CD4-positive, alpha-beta T cell treated with Interleukin-15 for 4 hours (primary cell): Measurements from ENCODE around the gene EEFSEC.

Experiments used
- DNase-seq: peaks from one replicate; pipeline ENCODE4 v3.0.0-alpha.2; 2020; ENCODE audit warnings: low spot score

EEFSEC gene

GRCh38 chr3:128412180-128413002 is 259.1 kb downstream of the EEFSEC start:
- no peak for DNase-seq

- DNase-seq, result no peak
Measured at GRCh38 chr3:128413003-128413370, 259.7 kb downstream of the EEFSEC start.

- no peak for DNase-seq
Measured at GRCh38 chr3:128413413-128414205, 260.3 kb downstream of the EEFSEC start.

- no peak for DNase-seq
Measured at GRCh38 chr3:128415200-128415772, 262.0 kb downstream of the EEFSEC start.

- DNase-seq, result no peak
Measured at GRCh38 chr3:128415773-128416577, 262.7 kb downstream of the EEFSEC start.

DNA sequence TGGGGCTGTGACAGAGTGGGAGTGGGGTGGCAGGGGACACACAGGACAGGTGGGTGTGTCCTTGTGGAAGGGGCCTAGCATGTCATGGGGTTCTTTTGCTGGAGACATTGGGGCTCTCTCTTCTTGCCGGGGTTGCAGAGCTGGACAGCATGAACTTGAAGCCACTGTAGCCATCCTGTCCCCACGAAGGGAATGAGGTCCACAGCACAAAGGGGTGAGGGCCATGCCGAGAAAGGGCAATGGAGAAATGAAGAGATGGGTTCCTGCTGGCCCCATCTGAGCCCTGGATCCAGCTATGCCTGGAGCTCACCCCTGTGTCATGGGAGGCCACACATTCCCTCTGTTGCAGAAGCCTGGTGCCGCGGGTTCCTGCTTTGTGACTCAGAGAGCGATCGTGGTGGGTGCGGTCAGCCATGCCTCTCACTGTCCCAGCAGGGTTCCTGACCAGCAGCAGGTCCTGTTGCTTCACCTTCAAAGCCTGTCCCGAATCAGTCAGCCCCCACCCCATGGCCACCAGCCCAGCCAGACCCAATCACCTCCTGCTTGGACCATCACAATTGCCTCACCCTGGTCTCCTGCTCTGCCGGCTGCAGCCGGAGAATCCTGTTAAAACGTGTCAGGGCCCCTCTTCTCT is 263.4 kb downstream of the EEFSEC start:
- no peak for DNase-seq

GRCh38 chr3:128418900-128419299 is 265.6 kb downstream of the EEFSEC start:
- DNase-seq, result no peak

GRCh38 chr3:128419311-128419710 is 266.0 kb downstream of the EEFSEC start:
- DNase-seq, result no peak

GRCh38 chr3:128420289-128420688 is 267.0 kb downstream of the EEFSEC start:
- DNase-seq, result no peak

GRCh38 chr3:128420720-128421438 is 267.6 kb downstream of the EEFSEC start:
- no peak for DNase-seq

DNA sequence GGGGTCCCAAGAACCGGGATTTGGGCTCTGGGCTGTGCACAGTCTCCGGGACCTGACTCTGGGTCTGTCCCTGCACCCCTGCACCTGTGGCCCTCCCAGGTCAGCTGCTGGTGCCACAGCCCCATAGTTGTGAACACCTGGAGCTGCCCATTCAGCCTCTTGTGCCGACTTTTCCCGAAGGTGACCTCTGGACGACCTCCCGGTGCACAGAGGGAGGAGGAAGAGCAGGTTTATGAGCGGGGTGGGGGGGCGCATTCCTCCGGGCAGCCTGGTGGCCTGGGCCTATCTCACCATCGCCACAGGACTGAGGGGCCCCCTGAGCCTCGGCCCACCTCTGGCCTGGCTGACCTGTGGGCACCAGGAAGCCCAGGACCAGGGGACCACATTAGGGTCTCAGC is 268.2 kb downstream of the EEFSEC start:
- no peak for DNase-seq

DNA sequence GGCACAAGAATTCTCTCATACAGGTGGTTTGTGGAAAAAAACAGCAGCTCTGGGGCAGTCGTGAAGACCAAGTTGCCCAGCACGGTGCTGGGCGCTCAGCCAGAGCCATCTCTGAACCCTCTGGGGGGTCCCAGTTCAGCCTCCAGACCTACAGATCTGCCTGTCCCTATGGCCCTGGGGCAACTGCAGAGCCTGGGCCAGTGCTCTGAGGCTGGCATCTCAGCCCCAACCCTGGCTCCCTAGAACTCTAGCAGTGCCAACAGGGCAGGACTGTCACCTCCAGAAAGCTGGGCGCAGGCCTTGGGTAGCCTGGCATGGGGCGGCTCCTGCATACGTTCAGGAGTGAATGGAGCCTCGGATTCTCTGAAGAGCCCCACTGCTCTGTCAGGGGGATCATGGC is 268.7 kb downstream of the EEFSEC start:
- no peak for DNase-seq

DNA sequence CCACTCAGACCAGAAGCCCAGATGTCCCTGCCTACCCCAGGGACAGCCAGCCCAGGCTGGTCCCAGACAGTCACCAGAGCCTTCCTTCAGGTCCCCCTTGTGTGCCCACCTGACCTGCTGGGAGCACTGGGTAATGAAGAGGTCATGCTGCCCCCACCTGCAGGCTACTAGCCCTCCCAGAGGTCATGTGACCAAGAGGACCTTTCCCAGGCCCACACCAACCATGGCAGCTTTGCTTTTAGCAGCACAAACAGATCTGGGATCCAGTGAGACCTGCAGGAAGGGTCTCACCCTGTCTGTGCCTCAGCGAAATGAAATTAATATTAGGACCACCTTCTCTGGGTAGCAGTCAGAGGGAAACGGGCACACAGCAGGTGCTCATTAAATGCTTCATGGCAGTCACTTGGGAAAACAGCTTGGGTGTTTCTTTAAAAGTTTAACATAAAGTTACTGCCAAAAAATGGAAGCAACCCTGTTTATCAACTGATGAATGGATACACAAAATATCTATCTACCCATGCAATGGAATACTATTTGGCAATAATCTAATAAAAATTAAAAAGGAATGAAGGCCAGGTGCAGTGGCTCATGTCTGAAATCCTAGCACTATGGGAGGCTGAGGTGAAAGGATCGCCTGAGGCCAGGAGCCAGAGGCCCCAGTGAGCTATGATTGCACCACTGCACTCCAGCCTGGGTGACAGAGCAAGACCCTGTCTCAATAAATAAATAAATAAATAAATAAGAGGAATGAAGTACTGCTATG is 269.7 kb downstream of the EEFSEC start:
- no peak for DNase-seq

DNA sequence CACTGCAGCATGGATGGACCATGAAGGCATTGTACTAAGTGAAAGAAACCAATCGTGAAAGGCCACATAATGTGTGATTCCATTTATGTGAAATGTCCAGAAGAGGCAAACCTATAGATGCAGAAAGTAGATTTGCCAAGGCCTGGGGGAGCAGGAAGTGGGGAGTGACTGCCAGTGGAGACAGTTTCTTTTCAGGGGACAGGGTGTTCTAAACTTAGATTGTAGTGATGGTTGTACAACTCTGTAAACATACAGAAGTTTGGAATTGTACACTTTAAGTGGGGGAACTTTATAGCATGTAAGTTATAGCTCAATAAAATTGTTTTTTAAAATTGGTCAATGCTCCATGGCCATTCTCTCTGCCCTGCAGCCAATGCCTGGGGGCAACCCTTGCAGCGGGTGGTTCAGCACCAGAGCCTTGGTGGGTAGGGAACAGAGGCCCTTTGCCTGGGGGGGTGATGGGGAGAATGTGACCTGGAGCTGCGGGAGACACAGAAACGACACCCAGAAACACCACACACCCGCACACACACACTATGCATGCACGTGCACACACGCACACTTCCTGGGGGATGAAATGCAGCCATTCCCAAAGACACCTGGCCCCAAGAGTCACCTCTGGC is 270.4 kb downstream of the EEFSEC start:
- no peak for DNase-seq

DNA sequence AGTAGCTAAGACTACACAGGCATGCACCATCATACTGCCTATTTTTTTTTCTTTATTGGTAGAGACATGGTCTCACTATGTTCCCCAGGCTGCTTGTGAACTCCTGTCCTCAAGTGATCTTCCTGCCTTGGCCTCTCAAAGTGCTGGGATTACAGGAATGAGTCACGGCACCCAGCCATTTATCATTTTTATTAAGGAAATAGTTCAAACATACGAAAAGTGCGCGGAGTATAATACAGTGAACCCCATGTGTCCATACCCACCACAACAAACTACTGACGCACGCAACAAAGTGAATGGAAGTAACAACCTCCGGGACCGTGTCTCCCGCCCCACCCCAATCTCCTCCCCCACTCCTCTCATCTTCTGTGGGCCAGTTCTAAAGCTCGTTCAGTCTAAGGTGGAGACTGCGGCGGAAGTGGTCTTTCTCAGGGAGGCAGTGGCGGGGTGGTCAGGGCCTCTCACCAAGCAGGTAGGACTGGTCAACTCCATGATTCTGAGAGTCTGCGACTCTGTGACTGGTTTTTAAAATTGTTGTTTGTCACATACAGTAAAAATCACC is 271.3 kb downstream of the EEFSEC start:
- no peak for DNase-seq

GRCh38 chr3:128425142-128425845 is 272.0 kb downstream of the EEFSEC start:
- DNase-seq, result no peak

GRCh38 chr3:128425846-128426127 is 272.5 kb downstream of the EEFSEC start:
- no peak for DNase-seq

DNA sequence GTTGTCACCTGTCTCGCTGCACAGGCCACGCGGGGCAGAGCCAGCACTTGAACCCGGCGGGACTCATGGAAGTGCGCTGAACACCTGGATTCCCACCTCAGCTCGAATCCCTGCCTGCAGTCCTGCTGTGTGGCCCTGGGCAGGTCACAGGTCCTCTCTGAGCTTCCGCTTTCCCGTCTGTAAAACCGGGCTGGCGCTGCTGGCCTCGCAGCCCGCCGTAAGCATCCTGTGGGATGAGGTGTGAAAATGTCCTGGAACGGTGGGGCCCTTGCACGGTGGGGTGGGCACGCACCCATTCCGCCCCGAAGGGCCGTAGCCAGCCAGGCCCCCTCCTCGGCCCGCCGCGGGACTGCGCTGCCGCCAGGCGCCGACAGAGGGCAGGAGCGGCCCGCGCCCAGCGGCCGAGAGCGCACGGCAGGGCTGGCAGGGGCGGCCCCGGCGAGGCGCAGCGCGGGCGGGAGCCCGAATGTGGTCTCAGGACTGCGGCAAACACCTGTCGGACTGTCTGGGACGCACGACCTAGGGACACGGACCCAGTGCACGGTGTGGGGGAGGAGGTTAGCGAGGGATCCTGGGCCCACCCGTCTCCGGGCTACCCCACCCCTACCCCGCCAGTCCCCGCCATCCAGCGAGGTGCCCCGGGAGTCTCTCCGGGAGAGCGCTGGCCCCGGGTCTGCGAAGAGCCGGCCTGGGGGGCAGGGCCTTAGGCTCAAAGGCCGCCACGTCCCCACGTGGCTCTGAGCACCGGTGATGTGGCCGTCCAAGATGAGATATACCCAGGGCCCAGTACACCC is 273.0 kb downstream of the EEFSEC start:
- peak; percentile 36 for DNase-seq
